CD4-positive, alpha-beta T cell (primary cell): ENCODE measurements around the gene VASH2. TPM values are rescaled to one million over a fixed set of nuclear protein-coding genes. Genes with fewer than 3 reads are reported as not detected.
"Not testable (repeated sequence)": the region's sequence is repeated elsewhere in the genome, so short reads cannot be mapped to it uniquely, and the experiment has no call there.

Source experiments
- ATAC-seq: fragments of 200-7000 bp; cut with Tn5 transposase; one replicate; pipeline ENCODE4 v1.10.0; 2022; ENCODE audit warnings: mild to moderate bottlenecking; ENCODE audit not compliant: poor library complexity
- CTCF ChIA-PET: fragments of 350-600 bp; sonication (Branson Sonifier 250); formaldehyde crosslinking; loops from one replicate; lab custom pipeline; 2021; ENCODE audit warnings: antibody characterized with exemption, inconsistent platforms; lab: Charles Lee
- POLR2A ChIA-PET: fragments of 350-600 bp; sonication (Branson Sonifier 250); formaldehyde crosslinking; loops from one replicate; lab custom pipeline; 2021; ENCODE audit warnings: antibody characterized with exemption, inconsistent platforms; lab: Charles Lee
- DNase-seq, 14 experiments: peaks; one replicate each; pipeline ENCODE4 v3.0.0-alpha.2; 2013 to 2020; ENCODE audit warnings: mixed read lengths in 2 of 14
- H3K27ac ChIP-seq, 2 donors: one replicate each; pipeline versions ENCODE4 v1.5.1 to v1.7.0; 2013; ENCODE audit warnings: low read length in 2 of 2, low read depth in 1 of 2, mild to moderate bottlenecking in 1 of 2
- H3K27me3 ChIP-seq, 2 experiments: 1 replicate in 1 of 2; 2 replicates in 1 of 2; pipeline versions ENCODE4 v1.6.1 to v1.7.0; 2013; ENCODE audit warnings: low read length in 2 of 2, control low read depth in 1 of 2, mild to moderate bottlenecking in 1 of 2, moderate library complexity in 1 of 2; ENCODE audit not compliant: insufficient read depth in 2 of 2, control insufficient read depth in 1 of 2
- H3K36me3 ChIP-seq: one replicate; pipeline ENCODE4 v1.6.1; 2013; ENCODE audit warnings: low read length, control low read depth; ENCODE audit not compliant: insufficient read depth
- H3K4me1 ChIP-seq: one replicate; pipeline ENCODE4 v1.6.1; 2013; ENCODE audit warnings: low read length, control low read depth; ENCODE audit not compliant: insufficient read depth
- H3K4me3 ChIP-seq: one replicate; pipeline ENCODE4 v1.5.1; 2013; ENCODE audit warnings: mild to moderate bottlenecking, low read length, moderate library complexity
- H3K9me3 ChIP-seq, 2 experiments: 1 replicate in 1 of 2; 2 replicates in 1 of 2; pipeline versions ENCODE4 v1.6.1 to v1.7.0; 2013; ENCODE audit warnings: low read length in 2 of 2, mild to moderate bottlenecking in 2 of 2, control low read depth in 1 of 2, moderate library complexity in 1 of 2; ENCODE audit not compliant: control insufficient read depth in 1 of 2, insufficient read depth in 1 of 2
- H3K27ac Mint-ChIP-seq: one replicate; pipeline ENCODE4 v1.8.0; 2020; ENCODE audit warnings: mixed read lengths
- H3K27me3 Mint-ChIP-seq: one replicate; pipeline ENCODE4 v1.8.0; 2021; ENCODE audit warnings: mixed read lengths
- H3K36me3 Mint-ChIP-seq: one replicate; pipeline ENCODE4 v1.8.0; 2021; ENCODE audit warnings: low read depth, mixed read lengths
- H3K4me1 Mint-ChIP-seq: one replicate; pipeline ENCODE4 v1.8.0; 2021; ENCODE audit warnings: low read depth, mixed read lengths
- H3K4me3 Mint-ChIP-seq: one replicate; pipeline ENCODE4 v1.8.0; 2020; ENCODE audit warnings: mild to moderate bottlenecking, mixed read lengths
- H3K9me3 Mint-ChIP-seq: one replicate; pipeline ENCODE4 v1.8.0; 2020; ENCODE audit warnings: mixed read lengths
- CTCF ChIP-seq: fragments of 200-600 bp; IDR thresholded peaks from one replicate; pipeline ENCODE4 v1.8.0; 2022; ENCODE audit warnings: antibody characterized with exemption, mild to moderate bottlenecking
- intact Hi-C, 2 experiments: fragments of 100-400 bp; cut with DNase I in 1 of 2; cut with micrococcal nuclease in 1 of 2; formaldehyde crosslinking; loops; one replicate each; pipeline versions ENCODE4 v1.15.1 to v1.9.0; 2023 to 2025; cut with DNase I, micrococcal nuclease
- total RNA-seq, 174 experiments: library from RNA in 2 of 174; stranded (reverse) in 2 of 174; gene quantifications; one replicate each; pipeline ENCODE4 v1.2.3 and lab custom pipeline; 2021 to 2026

VASH2 gene
- total RNA-seq, 2 experiments from 2014 or later: 0.11 to 0.17 TPM

GRCh38 chr1:212962509-212962908, 12.2 kb downstream of the VASH2 start:
- TF ChIP-seq CTCF: no peak
- CTCF ChIA-PET: no interaction called here
- no peak overlapping the region for H3K27ac Mint-ChIP-seq
- Histone ChIP-seq H3K4me3 (no peak overlapping the region), H3K27me3 (peaks cover 3 to 5% of the 10 kb centered on the region in 2 experiments), H3K4me1 (no peaks in the 10 kb centered on the region), H3K27ac (no peak overlapping the region), H3K9me3 (no peaks in the 10 kb centered on the region), H3K36me3 (no peaks in the 10 kb centered on the region)
- H3K9me3 Mint-ChIP-seq: no peaks in the 10 kb centered on the region
- intact Hi-C loops: no loop called here
- no peaks in the 10 kb centered on the region for H3K4me1 Mint-ChIP-seq
- H3K36me3 Mint-ChIP-seq: no peaks in the 10 kb centered on the region
- POLR2A ChIA-PET: no interaction called here
- DNase-seq: no peak
- H3K27me3 Mint-ChIP-seq: peaks cover 12% of the 10 kb centered on the region
- H3K4me3 Mint-ChIP-seq: no peak overlapping the region
- no peak for ATAC-seq

GRCh38 chr1:212964102-212964501, 13.8 kb downstream of the VASH2 start:
- Mint-ChIP-seq H3K27ac (no peak overlapping the region), H3K4me3 (no peak overlapping the region), H3K27me3 (peaks cover 7% of the 10 kb centered on the region), H3K36me3 (no peaks in the 10 kb centered on the region), H3K4me1 (no peaks in the 10 kb centered on the region), H3K9me3 (no peaks in the 10 kb centered on the region)
- Histone ChIP-seq H3K4me1 (no peaks in the 10 kb centered on the region), H3K36me3 (no peaks in the 10 kb centered on the region), H3K27me3 (peaks cover 3 to 5% of the 10 kb centered on the region in 2 experiments), H3K9me3 (no peaks in the 10 kb centered on the region), H3K27ac (no peak overlapping the region), H3K4me3 (no peak overlapping the region)
- no peak for DNase-seq
- POLR2A ChIA-PET: no interaction called here
- CTCF ChIA-PET: no interaction called here
- no peak for ATAC-seq
- intact Hi-C loops: no loop called here
- TF ChIP-seq CTCF: no peak

GRCh38 chr1:212964993-212965392, 14.7 kb downstream of the VASH2 start:
- H3K9me3 ChIP-seq, H3K4me1 Mint-ChIP-seq, H3K4me1 ChIP-seq, H3K36me3 ChIP-seq, ATAC-seq, intact Hi-C loops, DNase-seq, H3K27ac Mint-ChIP-seq, H3K36me3 Mint-ChIP-seq, POLR2A ChIA-PET, H3K27me3 Mint-ChIP-seq, H3K27ac ChIP-seq, CTCF ChIA-PET, H3K4me3 ChIP-seq, H3K27me3 ChIP-seq, H3K4me3 Mint-ChIP-seq, H3K9me3 Mint-ChIP-seq: not testable (repeated sequence)

- Mint-ChIP-seq H3K36me3 (no peaks in the 10 kb centered on the region), H3K4me3 (no peak overlapping the region), H3K4me1 (no peaks in the 10 kb centered on the region), H3K9me3 (no peaks in the 10 kb centered on the region), H3K27ac (no peak overlapping the region), H3K27me3 (peaks cover 5% of the 10 kb centered on the region)
- ChIA-PET CTCF (no interaction called here), POLR2A (no interaction called here)
- intact Hi-C loops: no loop called here
- DNase-seq: no peak
- Histone ChIP-seq H3K36me3 (no peaks in the 10 kb centered on the region), H3K4me1 (no peaks in the 10 kb centered on the region), H3K9me3 (no peaks in the 10 kb centered on the region), H3K27me3 (peaks cover 3 to 5% of the 10 kb centered on the region in 2 experiments), H3K27ac (no peak overlapping the region), H3K4me3 (no peak overlapping the region)
- ATAC-seq: no peak
- TF ChIP-seq CTCF: no peak
These were observed 16.3 kb downstream of the VASH2 start for GRCh38 chr1:212966616-212967015.
